GM12878 (cell line): Measurements from ENCODE around the gene EHBP1. TPM values are rescaled to one million over a fixed set of nuclear protein-coding genes. Genes with fewer than 3 reads are reported as not detected.

ENCODE experiments used
- ATAC-seq: fragments of 200-7000 bp; cut with Tn5 transposase; 3 replicates; pipeline ENCODE4 v1.9.1; 2020; ENCODE audit warnings: mild to moderate bottlenecking, moderate library complexity
- BruUV-seq: library from RNA; stranded (reverse); fragments of 400-500 nt; replicated peaks from 2 replicates; lab custom pipeline; 2021; lab: Mats Ljungman, UMichigan
- CTCF ChIA-PET: fragments of 300-600 bp; sonication (Branson Sonifier 250); formaldehyde crosslinking; extraction: SDS; loops from one replicate; lab custom pipeline; 2021; ENCODE audit warnings: inconsistent platforms; lab: Yijun Ruan, JAX
- POLR2A ChIA-PET: fragments of 350-600 bp; formaldehyde crosslinking; extraction: SDS; loops from one replicate; lab custom pipeline; 2021; ENCODE audit warnings: inconsistent platforms; lab: Charles Lee
- RAD21 ChIA-PET: fragments of 300-600 bp; sonication (Branson Sonifier 250); formaldehyde crosslinking; loops from one replicate; lab custom pipeline; 2023; ENCODE audit warnings: antibody characterized with exemption; ENCODE audit not compliant: unreplicated experiment; lab: Charles Lee
- SMC1A ChIA-PET: fragments of 300-600 bp; sonication (Branson Sonifier 250); formaldehyde crosslinking; loops from one replicate; lab custom pipeline; 2023; ENCODE audit not compliant: unreplicated experiment, uncharacterized antibody; lab: Charles Lee
- DNase-seq: peaks from one replicate; pipeline ENCODE4 v3.0.0-alpha.2; 2011; ENCODE audit warnings: low read depth, low spot score
- FAIRE-seq: peaks from 3 replicates; lab custom pipeline; 2011; peaks lifted over from hg19 to GRCh38; lab: Jason Lieb, UNC
- H2AFZ ChIP-seq: 2 replicates; pipeline ENCODE4 v1.6.0; 2011; ENCODE audit warnings: low read depth, low read length, control low read depth; ENCODE audit not compliant: control insufficient read depth
- H3K27ac ChIP-seq: 2 replicates; pipeline ENCODE4 v1.5.1; 2011; ENCODE audit warnings: control low read depth; ENCODE audit not compliant: control insufficient read depth, insufficient read depth
- H3K27me3 ChIP-seq, 2 experiments: replicated peaks in 1 of 2; 2 replicates each; pipeline versions ENCODE4 v1.6.0 to v1.6.1; 2011; ENCODE audit warnings: low read length in 1 of 2; ENCODE audit not compliant: control insufficient read depth in 2 of 2, insufficient read depth in 2 of 2
- H3K36me3 ChIP-seq, 2 experiments: 2 replicates each; pipeline ENCODE4 v1.5.1; 2011; ENCODE audit warnings: low read length in 1 of 2; ENCODE audit not compliant: control insufficient read depth in 2 of 2, insufficient read depth in 2 of 2
- H3K4me1 ChIP-seq: 2 replicates; pipeline ENCODE4 v1.6.1; 2011; ENCODE audit warnings: mild to moderate bottlenecking, low read length, moderate library complexity, mixed read lengths; ENCODE audit not compliant: control insufficient read depth, insufficient read depth
- H3K4me2 ChIP-seq: 2 replicates; pipeline ENCODE4 v1.6.0; 2011; ENCODE audit warnings: control low read depth; ENCODE audit not compliant: control insufficient read depth, insufficient read depth
- H3K4me3 ChIP-seq: fragments of 200-600 bp; sonication (generic); 2 replicates; pipeline ENCODE4 v1.5.1; 2016
- H3K79me2 ChIP-seq: 2 replicates; pipeline ENCODE4 v1.6.0; 2011; ENCODE audit warnings: low read length; ENCODE audit not compliant: control insufficient read depth, insufficient read depth
- H3K9ac ChIP-seq: 2 replicates; pipeline ENCODE4 v1.8.0; 2011; ENCODE audit warnings: low read length, control low read depth, mixed read lengths; ENCODE audit not compliant: control insufficient read depth, insufficient read depth
- H3K9me3 ChIP-seq: replicated peaks from 3 replicates; pipeline ENCODE4 v1.5.1; 2011; ENCODE audit warnings: mild to moderate bottlenecking, low read length; ENCODE audit not compliant: control insufficient read depth, insufficient read depth
- H4K20me1 ChIP-seq: 2 replicates; pipeline ENCODE4 v1.6.0; 2011; ENCODE audit not compliant: control insufficient read depth, insufficient read depth
- HDAC2 ChIP-seq: fragments of 200-600 bp; sonication (generic); IDR thresholded peaks from 2 replicates; pipeline ENCODE4 v1.6.1; 2017
- NKRF ChIP-seq: fragments of 450-650 bp; conservative IDR thresholded peaks from 2 replicates; pipeline ENCODE4 v1.6.1; 2017; ENCODE audit warnings: mild to moderate bottlenecking, moderate library complexity
- TBL1XR1 ChIP-seq: IDR thresholded peaks from 2 replicates; pipeline ENCODE4 v1.6.1; 2012; ENCODE audit warnings: low read depth, low read length, improper control_type of control experiment
- ZNF384 ChIP-seq: IDR thresholded peaks from 2 replicates; pipeline ENCODE4 v1.6.1; 2012; ENCODE audit warnings: low read depth, mild to moderate bottlenecking, low read length, improper control_type of control experiment, borderline replicate concordance
- ZNF687 ChIP-seq: fragments of 450-650 bp; IDR thresholded peaks from 2 replicates; pipeline ENCODE4 v1.6.1; 2017; ENCODE audit warnings: mild to moderate bottlenecking, moderate library complexity
- WGBS: methylation state at CpG from one replicate; pipeline ENCODE4 v1.1.6; 2016; ENCODE audit warnings: low lambda C conversion rate; ENCODE audit not compliant: insufficient replicate concordance, insufficient coverage; ENCODE audit errors: missing lambda C conversion rate; 5-methylcytosine and 5-hydroxymethylcytosine counted together
- in situ Hi-C: fragments of 300-500 bp; cut with MboI; formaldehyde crosslinking; loops from 9 replicates; pipeline ENCODE4 v1.14.3; 2018; ENCODE audit warnings: mixed read lengths
- intact Hi-C: fragments of 100-400 bp; cut with micrococcal nuclease; formaldehyde crosslinking; loops from one replicate; pipeline ENCODE4 v1.14.2; 2022; ENCODE audit not compliant: unreplicated experiment
- polyA plus RNA-seq, 11 experiments: library from polyadenylated mRNA; depleted of rRNA in 4 of 11; unstranded in 6 of 11; stranded (reverse) in 5 of 11; fragments of >200 nt; fragmentation: Nextera tagmentation in 4 of 11; fragmentation: Illumina TruSeq in 1 of 11; extraction: Ambion mirVana in 4 of 11; extraction: Trizol in 1 of 11; gene quantifications; 1 replicate in 1 of 11; 2 replicates in 10 of 11; pipeline versions ENCODE4 v1.2.1 to v1.2.3, GENCODE V29; 2011 to 2016; ENCODE audit warnings: inconsistent platforms in 2 of 11, missing spikeins in 2 of 11, low read depth in 1 of 11
- total RNA-seq, 4 experiments: library from RNA; depleted of rRNA in 3 of 4; stranded (reverse); fragments of >200 nt in 3 of 4; fragmentation: Illumina TruSeq in 1 of 4; extraction: Trizol in 1 of 4; gene quantifications; 2 replicates each; pipeline versions ENCODE4 v1.2.1 to v1.2.3, GENCODE V29; 2013 to 2021
- TF ChIP-seq, protein P1 (sequence below): fragments of 450-650 bp; IDR thresholded peaks from 2 replicates; pipeline ENCODE4 v1.6.1; 2017; ENCODE audit warnings: mild to moderate bottlenecking
- TF ChIP-seq, protein P2 (sequence below): fragments of 450-650 bp; IDR thresholded peaks from 2 replicates; pipeline ENCODE4 v1.6.1; 2016; ENCODE audit warnings: mild to moderate bottlenecking
- TF ChIP-seq, protein P3 (sequence below): fragments of 450-650 bp; IDR thresholded peaks from 2 replicates; pipeline ENCODE4 v1.6.1; 2017; ENCODE audit warnings: antibody characterized with exemption, mild to moderate bottlenecking, moderate library complexity

The EHBP1 gene
- total and polyA plus RNA-seq, 10 of the 15 experiments (the other 5 are each of a cell fraction or from before 2014, with no cell fraction given), result 5.7 to 26.1 (median 13.6) TPM

DNA sequence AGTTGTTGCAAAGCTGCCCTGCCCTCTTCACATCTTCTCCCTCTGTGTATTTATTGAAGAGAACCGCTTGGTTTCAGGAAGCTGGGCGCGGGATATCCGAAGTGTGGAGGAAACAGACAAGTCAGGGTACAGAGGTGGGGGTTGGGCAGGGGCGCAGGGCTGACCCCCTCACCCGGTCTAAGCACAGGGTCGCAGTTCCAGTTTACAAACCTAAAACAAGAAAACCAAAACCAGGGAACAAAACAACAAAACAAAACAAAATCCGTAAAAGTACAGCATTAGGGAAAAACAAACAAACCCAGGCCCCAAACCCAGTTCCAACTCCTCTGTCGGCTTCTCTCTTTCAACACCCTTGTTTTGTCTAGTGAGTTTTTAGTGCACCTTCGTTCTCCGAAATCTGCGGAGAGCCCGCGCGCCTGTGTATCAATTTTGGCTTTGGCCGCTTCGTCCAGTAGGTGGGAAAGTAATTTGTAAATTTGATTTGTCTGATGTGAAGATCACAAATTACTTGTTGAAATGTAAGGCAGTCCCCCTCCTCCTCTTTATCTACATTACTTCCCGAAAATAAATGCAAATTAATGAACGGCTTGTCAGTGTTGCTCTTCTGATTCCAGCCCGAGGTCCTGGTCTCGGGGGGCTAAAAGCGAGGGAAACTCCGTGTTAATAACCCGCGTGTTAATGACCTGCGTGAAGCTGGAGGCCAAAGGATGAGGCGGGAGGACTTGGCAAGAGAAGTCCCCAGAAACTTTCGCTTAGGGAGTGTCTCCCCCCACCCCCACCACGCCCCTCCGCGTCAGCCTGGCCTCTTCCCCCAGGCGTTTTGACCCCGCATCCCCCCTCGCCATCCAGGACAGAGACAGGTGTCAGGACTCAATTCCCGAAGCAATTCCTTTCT is 352.0 kb downstream of the EHBP1 start:
- CTCF ChIA-PET, result no interaction called here
- in situ Hi-C loops, result no loop called here
- TF ChIP-seq, protein P1, sequence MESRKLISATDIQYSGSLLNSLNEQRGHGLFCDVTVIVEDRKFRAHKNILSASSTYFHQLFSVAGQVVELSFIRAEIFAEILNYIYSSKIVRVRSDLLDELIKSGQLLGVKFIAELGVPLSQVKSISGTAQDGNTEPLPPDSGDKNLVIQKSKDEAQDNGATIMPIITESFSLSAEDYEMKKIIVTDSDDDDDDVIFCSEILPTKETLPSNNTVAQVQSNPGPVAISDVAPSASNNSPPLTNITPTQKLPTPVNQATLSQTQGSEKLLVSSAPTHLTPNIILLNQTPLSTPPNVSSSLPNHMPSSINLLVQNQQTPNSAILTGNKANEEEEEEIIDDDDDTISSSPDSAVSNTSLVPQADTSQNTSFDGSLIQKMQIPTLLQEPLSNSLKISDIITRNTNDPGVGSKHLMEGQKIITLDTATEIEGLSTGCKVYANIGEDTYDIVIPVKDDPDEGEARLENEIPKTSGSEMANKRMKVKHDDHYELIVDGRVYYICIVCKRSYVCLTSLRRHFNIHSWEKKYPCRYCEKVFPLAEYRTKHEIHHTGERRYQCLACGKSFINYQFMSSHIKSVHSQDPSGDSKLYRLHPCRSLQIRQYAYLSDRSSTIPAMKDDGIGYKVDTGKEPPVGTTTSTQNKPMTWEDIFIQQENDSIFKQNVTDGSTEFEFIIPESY, result no peak
- no peak for TF ChIP-seq TBL1XR1
- no peak for TF ChIP-seq ZNF384
- TF ChIP-seq NKRF, result no peak
- TF ChIP-seq HDAC2, result no peak
- TF ChIP-seq, protein P2, sequence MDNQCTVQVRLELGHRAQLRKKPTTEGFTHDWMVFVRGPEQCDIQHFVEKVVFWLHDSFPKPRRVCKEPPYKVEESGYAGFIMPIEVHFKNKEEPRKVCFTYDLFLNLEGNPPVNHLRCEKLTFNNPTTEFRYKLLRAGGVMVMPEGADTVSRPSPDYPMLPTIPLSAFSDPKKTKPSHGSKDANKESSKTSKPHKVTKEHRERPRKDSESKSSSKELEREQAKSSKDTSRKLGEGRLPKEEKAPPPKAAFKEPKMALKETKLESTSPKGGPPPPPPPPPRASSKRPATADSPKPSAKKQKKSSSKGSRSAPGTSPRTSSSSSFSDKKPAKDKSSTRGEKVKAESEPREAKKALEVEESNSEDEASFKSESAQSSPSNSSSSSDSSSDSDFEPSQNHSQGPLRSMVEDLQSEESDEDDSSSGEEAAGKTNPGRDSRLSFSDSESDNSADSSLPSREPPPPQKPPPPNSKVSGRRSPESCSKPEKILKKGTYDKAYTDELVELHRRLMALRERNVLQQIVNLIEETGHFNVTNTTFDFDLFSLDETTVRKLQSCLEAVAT, result no peak
- no peak for TF ChIP-seq ZNF687
- TF ChIP-seq, protein P3, sequence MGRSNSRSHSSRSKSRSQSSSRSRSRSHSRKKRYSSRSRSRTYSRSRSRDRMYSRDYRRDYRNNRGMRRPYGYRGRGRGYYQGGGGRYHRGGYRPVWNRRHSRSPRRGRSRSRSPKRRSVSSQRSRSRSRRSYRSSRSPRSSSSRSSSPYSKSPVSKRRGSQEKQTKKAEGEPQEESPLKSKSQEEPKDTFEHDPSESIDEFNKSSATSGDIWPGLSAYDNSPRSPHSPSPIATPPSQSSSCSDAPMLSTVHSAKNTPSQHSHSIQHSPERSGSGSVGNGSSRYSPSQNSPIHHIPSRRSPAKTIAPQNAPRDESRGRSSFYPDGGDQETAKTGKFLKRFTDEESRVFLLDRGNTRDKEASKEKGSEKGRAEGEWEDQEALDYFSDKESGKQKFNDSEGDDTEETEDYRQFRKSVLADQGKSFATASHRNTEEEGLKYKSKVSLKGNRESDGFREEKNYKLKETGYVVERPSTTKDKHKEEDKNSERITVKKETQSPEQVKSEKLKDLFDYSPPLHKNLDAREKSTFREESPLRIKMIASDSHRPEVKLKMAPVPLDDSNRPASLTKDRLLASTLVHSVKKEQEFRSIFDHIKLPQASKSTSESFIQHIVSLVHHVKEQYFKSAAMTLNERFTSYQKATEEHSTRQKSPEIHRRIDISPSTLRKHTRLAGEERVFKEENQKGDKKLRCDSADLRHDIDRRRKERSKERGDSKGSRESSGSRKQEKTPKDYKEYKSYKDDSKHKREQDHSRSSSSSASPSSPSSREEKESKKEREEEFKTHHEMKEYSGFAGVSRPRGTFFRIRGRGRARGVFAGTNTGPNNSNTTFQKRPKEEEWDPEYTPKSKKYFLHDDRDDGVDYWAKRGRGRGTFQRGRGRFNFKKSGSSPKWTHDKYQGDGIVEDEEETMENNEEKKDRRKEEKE, result no peak
- POLR2A ChIA-PET, result interaction anchor here (0.6 kb wide), 1 partner anchor 639 kb away, joined by 4 read pairs; no protein-coding TSS in a partner anchor
- H3K4me2 ChIP-seq, result peak overlapping the region; percentile 32
- DNase-seq (no peak), FAIRE-seq (no peak), ATAC-seq (no peak)
- BruUV-seq, result no TSS peak
- H3K36me3 ChIP-seq, result no peaks in the 10 kb centered on the region; a peak in 1 of 4 replicates
- no peak overlapping the region for H3K9ac ChIP-seq
- H3K4me1 ChIP-seq, result peaks cover 9% of the 10 kb centered on the region; the same call in 1 of the 2 replicates
- H3K9me3 ChIP-seq, result no peaks in the 10 kb centered on the region; the same call in 1 of the 3 replicates
- no peaks in the 10 kb centered on the region for H3K79me2 ChIP-seq
- RAD21 ChIA-PET, result no interaction called here
- peak overlapping the region; percentile 7; the same call in 1 of the 2 replicates for H3K4me3 ChIP-seq
- SMC1A ChIA-PET, result no interaction called here
- no peak overlapping the region for H2AFZ ChIP-seq
- H4K20me1 ChIP-seq, result no peaks in the 10 kb centered on the region
- 35% methylated on average over 30 of the region's 35 CpGs for WGBS
- H3K27ac ChIP-seq, result no peak overlapping the region
- H3K27me3 ChIP-seq, result peaks cover 5 to 21% of the 10 kb centered on the region in 2 experiments
- intact Hi-C loops, result loop anchor here (10.0 kb wide), 2 partner anchors 273 to 603 kb away; no protein-coding TSS in a partner anchor
